Gastroesophageal sphincter (tissue), 3 donors: ENCODE measurements around the gene FAM72D.
"Not testable (repeated sequence)": the region's sequence is repeated elsewhere in the genome, so short reads cannot be mapped to it uniquely, and the experiment has no call there.

ENCODE experiments used
- POLR2A ChIP-seq, 2 donors: fragments of 450-650 bp; IDR thresholded peaks; one replicate each; pipeline ENCODE4 v1.6.1; 2017; ENCODE audit warnings: antibody characterized with exemption in 2 of 2, mild to moderate bottlenecking in 2 of 2, moderate library complexity in 1 of 2
- POLR2AphosphoS5 ChIP-seq: sonication (generic); formaldehyde crosslinking; IDR thresholded peaks from one replicate; pipeline ENCODE4 v1.6.1; 2017; ENCODE audit warnings: antibody characterized with exemption
- TF ChIP-seq, protein P1 (sequence below), 4 experiments: fragments of 200-600 bp in 2 of 4; fragments of 450-650 bp in 2 of 4; sonication (generic) in 1 of 4; IDR thresholded peaks; one replicate each; pipeline ENCODE4 v1.5.1; 2017 to 2019; ENCODE audit warnings: antibody characterized with exemption in 4 of 4, mild to moderate bottlenecking in 2 of 4, moderate library complexity in 2 of 4

DNA sequence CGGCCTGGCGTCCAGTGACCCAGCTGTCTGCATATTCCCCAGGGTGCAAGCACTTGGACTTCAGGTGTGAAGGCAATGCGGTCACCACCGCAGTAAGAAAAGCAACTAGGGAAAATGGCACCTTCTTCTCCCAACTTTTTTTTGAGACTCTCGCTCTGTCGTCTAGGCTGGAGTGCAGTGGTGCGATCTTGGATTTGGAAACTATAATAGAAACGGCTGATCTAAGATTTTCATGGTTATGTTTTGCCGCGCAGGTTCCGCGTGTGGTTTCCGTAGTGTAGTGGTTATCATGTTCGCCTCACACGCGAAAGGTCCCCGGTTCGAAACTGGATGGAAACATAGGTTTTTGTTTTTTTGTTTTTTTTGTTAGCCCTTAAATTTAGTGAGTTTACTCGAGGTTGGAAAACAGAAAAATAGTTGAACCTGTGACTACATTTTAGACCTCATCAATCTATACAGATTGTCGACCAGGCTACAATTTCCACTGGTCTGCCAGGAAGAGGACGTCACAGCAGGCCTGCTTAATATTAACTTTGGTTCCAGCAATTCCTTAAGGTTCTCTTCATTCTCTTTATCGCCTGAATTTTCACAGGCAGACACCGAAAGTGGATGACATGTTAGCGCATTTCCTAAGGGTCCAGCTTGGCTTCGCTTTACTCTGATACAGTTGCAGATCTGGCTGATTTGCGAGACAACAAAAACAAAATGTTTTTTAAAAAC lies 61.3 kb downstream of the FAM72D start:
- TF ChIP-seq POLR2A (IDR thresholded peaks at IDR 0.05); POLR2AphosphoS5: not testable (repeated sequence)
- TF ChIP-seq, protein P1, sequence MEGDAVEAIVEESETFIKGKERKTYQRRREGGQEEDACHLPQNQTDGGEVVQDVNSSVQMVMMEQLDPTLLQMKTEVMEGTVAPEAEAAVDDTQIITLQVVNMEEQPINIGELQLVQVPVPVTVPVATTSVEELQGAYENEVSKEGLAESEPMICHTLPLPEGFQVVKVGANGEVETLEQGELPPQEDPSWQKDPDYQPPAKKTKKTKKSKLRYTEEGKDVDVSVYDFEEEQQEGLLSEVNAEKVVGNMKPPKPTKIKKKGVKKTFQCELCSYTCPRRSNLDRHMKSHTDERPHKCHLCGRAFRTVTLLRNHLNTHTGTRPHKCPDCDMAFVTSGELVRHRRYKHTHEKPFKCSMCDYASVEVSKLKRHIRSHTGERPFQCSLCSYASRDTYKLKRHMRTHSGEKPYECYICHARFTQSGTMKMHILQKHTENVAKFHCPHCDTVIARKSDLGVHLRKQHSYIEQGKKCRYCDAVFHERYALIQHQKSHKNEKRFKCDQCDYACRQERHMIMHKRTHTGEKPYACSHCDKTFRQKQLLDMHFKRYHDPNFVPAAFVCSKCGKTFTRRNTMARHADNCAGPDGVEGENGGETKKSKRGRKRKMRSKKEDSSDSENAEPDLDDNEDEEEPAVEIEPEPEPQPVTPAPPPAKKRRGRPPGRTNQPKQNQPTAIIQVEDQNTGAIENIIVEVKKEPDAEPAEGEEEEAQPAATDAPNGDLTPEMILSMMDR (IDR thresholded peaks at IDR 0.05): not testable (repeated sequence)
